GM18508 (cell line): ENCODE results near the gene CAND2.
"Not testable (repeated sequence)": the region's sequence is repeated elsewhere in the genome, so short reads cannot be mapped to it uniquely, and the experiment has no call there.

Source experiments
- ATAC-seq: cut with Tn5 transposase; IDR thresholded peaks from one replicate; pipeline ENCODE4 v1.9.1; 2021; ENCODE audit warnings: moderate number of reproducible peaks; ENCODE audit not compliant: insufficient read depth, unreplicated experiment

Gene CAND2

DNA sequence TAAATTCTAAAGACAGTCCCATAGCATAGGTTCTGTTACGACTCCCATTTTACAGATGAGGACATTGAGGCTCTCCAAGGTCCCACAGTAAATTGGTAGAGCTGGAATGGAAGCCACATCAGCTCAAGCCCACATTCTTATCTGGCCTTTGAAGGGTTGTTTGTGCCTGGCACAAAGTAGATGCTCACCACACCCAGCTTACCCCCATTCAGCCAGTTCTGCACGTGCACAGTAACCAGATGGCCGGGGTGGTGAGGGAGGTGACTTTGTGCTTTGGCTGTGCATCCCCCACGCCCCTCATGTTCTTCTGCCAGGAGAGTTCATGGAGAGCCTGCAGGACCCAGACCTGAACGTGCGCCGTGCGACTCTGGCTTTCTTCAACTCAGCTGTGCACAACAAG is 28.7 kb downstream of the CAND2 start:
- no peak for ATAC-seq

DNA sequence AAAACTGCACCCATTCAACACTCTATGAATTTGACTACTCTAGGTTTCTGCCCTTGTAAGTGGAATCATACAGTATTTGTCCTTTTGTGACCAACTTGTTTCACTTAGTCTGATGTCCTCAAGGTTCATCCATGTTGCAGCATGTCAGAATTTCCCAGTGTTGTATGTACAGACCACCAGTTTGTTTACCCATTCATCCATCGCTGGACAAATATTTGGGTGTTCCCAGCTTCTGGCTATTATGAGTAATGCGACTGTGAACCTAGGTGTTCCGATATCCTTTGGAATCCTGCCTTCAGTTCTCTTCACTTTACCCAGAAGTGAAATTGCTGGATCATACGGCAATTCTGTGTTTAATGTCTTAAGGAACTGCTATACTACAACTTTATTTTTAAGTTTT is 32.3 kb downstream of the CAND2 start:
- ATAC-seq = no peak

DNA sequence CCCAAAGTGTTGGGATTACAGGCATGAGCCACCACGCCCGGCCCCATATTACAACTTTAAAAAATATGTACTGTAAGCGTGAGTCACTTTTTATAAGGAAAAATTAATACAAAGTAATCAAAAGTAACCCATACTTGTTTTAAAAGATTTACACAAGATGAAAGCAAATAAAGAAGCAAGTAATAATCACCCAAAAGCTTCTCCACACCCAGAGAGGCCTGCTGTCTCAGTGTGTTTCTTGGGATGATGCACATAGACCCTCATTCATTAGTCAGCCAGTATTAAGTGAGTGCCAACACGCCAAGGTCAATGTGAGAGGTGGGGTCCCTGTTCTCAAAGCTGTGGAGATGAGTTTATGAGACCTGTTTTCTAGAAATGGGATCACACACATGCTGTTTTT is 32.9 kb downstream of the CAND2 start:
- ATAC-seq = no peak

DNA sequence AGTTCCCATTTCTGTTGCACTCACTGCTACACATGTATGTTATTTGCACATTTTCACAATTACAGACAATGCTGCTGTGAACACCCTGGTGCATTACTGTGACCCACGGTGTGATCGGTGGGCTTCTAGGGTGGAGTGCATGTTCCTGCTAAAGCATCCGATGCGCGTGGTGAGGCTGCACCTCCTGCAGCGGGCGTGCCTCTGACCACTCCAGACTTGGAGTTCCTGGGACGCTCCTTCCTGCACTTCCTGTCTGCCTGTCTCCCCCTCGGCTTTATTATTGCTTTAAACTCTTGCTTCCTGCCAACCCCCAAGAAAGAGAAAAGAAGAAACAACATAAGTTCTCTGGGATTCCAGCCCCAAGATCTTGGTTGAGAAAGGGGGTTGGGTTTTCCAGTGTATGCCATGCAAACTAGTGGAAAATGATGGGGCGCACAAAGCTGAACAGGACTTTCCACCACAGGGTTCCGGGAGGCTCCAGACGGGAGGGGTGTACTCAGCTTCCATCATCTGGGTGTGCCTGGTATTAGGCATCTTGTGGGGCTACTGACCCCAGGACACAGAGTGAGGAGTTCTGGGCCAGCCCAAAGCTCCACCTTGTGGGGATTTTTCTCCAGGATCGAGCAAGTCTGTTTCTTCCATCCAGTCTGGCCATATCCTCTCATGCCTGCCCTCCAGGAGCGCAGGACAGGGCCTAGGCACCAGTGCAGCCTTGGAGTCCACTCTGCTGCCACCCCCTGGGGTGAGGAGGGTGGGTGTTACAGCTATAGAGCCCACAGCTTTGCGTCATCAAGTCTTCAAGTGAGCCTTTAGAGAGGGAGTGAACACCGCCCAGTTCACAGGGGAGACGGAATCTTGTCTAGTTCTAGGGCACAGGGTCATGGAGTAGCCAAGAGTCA is 33.7 kb downstream of the CAND2 start:
- ATAC-seq = no peak

DNA sequence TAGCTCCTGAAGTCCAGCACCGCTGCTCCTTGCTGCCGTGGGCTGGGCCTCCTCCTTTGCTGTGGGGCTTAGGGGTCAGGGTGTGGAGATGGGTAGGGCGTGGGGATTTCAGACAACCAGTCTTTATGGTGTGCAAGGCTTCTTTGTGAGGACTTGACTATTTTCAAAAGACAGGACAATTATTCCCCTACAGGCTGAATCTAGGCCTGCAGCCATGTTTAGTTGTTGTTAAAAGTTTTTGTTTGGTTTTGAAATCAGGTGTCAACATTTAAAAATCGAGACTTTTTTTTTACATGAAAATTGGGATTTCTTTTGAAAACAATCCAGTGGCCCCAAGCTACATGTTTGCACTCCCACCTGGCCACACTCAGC is 34.3 kb downstream of the CAND2 start:
- ATAC-seq = no peak

DNA sequence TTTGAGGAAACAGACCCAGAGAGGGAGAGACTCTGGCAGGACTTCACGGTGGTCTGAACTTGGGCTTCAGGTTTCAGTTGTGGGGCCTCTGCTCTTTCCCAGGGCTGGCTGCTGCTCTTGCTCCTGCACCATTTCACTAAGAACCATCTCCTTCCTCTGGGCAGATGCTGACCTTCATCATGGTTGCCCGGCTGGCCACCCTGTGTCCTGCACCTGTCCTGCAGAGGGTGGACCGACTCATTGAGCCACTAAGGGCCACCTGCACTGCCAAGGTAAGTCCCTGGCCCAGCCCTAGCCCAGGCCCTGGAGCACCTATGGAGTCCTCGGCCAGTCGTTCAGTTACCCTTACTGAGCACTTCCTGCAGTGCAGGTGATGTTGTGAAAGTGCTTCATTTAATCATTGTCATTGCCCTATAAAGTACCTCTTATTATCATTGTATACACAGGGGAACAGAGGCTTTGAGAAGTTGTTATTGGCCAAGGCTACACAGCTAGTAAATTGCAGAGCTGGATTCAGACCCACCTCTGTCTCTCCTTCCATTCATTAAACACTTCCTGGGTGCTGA is 34.9 kb downstream of the CAND2 start:
- no peak for ATAC-seq

DNA sequence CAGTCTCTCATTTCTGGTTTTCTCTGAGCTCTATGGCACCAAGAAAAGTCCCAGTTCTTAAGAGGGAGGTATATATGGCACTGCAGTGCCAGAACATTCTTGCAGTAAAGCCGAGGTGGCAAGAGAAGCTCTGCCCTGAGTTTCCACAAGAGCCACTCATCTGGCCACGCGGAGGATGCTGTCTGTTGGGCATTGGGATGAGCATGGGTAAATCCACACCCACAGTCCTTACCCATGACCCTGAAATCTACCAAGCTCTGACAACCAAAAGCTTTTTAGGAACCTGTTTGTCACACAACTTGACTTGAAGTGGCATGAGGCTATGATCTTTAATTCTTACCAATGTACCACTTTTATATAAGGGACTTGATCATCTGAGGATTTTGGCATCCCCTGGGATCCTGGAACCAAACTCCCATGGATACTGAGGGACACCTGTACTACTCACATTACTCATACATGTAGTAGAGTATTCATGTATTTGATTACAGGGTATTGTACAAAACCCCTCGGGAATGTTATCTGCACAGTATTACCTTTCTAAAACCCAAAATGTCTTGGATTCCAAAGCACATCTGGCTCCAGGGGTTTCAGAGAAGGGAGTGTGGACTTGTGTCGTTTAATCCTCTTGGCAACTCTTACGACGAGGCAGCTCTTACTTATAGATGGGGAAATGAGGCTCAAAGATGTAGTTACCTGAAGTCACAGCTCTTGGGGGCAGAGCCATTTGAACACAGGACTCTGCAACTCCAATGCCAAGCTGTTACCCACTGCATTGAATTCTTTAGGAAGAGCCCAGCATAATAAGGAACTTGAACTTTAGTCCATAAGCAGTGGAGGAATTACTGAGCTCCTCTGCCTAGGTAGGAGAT is 36.1 kb downstream of the CAND2 start:
- ATAC-seq = no peak

DNA sequence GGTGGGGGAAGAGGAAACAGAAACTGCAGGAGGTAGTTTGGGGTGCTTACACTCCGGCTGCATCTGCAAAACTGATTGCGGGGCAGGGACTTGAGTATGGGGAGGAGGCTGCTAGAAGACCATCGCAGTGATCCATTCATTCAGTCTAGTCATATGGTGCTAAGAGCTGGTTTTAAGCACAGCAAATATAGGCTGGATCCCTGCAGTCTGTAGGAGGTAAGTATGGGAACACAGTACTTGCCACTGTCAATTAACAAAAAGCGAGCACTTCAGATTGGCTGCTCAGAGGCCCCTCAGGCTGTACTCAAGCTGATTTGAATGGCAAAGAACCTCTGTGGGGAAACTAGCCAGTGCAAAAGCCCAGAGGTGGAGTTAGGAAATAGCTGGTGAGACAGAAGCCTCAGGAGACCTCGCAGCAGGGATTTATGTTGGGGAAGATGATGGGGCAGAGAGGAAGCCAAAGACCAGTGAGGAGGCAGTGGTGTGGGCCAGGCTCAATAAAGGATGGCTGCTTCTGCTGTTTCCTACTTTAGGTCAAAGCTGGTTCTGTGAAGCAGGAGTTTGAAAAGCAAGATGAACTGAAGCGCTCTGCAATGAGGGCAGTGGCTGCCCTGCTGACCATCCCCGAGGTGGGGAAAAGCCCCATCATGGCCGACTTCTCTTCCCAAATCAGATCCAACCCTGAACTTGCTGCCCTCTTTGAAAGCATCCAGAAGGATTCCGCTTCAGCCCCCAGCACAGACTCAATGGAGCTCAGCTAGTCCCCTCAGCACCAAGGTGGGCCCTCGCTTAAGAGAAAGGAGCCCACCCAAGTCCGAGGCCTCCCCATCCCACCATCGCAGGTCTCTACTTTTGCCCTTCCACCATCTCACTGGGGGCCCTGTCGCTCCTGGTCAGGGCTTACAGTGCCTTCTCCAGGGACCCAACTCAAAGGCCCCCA is 37.0 kb downstream of the CAND2 start:
- ATAC-seq = no peak

DNA sequence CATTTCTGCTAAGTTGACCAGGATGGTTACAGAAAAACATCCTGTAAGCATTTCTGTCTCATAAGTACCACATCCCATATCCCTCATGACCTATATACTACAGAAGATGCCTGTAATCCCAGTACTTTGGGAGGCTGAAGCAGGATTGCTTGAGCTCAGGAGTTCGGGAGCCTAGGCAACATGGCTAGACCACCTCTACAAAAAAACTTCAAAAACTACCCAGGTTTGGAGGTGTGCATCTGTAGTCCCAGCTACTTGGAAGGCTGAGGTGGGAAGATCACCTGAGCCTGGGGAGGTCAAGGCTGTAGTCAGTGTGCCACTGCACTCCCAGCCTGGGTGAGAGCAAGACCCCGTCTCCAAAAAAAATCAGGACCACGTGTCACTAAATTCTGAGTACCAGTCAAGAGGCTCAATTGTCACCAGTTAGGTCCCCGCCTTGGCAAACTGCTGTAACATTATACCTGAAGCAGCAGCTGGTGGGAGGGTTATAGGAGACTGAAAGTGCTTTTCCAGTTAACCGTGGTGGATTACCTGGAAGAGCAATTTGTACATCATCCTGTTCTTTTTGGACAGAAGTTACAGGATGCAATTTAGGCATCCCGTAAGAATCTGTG is 38.7 kb downstream of the CAND2 start:
- ATAC-seq = no peak

DNA sequence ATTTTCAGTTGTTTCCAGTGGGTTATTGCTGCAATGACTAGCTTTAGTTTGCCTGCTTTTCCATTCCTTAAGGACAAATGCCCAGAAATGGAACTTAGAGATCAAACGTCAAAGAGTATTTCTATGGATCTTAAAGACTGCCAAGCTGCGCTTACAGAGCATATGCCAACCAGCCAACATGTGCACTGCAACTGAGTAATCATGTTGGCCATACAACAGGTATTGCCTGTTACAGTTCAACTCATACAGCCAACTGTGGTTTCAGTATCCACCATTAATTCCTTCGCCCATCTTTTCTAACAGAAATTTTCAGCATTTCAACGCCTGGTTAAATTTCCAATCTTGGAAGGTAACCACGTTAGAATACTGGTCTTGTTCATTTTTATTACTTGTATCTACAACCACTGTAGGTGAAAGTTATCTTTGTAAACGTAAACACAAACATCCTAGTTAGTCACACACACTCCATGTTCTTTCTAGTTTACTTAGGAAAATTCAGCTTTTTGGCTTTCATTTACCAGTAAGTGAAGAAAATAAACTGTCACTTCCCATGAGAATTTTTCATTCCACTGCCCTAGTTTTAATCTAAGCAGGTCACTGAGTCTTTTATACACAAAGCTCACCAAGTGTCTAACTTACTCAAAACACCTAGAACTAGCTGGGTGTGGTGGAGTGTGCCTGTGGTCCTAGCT is 41.0 kb downstream of the CAND2 start:
- no peak for ATAC-seq

DNA sequence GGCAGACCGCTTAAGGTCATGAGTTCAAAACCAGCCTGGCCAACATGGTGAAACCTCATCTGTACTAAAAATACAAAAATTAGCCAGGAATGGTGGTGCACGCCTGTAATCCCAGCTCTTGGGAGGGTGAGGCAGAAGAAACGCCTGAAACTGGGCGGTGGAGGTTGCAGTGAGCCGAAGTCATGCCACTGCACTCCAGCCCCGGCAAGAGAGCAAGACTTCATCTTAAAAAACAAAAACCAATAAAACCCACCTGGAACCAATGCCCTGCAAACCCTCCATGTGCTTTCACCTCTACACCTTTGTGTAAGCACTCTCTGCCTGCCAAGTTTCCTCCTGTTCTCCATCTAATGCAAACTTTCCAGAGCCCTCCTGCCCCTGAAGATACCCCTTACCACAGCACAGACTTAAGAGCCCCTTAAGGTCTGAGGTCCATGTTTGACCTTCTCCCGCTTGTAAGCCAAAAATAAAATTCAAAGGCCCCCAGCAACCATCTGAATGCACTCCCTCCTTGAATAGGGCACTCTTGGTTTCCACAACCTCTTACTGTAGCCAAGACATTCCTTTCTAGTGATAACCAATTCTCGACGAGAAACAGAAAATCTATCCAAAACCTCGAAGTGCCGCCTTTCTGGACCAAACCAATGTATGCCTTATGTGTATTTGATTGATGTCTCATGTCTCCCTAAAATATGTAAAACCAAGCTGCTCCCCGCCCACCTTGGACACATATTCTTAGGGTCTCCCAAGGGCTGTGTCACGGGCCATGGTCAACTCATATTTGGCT is 41.9 kb downstream of the CAND2 start:
- ATAC-seq = no peak

DNA sequence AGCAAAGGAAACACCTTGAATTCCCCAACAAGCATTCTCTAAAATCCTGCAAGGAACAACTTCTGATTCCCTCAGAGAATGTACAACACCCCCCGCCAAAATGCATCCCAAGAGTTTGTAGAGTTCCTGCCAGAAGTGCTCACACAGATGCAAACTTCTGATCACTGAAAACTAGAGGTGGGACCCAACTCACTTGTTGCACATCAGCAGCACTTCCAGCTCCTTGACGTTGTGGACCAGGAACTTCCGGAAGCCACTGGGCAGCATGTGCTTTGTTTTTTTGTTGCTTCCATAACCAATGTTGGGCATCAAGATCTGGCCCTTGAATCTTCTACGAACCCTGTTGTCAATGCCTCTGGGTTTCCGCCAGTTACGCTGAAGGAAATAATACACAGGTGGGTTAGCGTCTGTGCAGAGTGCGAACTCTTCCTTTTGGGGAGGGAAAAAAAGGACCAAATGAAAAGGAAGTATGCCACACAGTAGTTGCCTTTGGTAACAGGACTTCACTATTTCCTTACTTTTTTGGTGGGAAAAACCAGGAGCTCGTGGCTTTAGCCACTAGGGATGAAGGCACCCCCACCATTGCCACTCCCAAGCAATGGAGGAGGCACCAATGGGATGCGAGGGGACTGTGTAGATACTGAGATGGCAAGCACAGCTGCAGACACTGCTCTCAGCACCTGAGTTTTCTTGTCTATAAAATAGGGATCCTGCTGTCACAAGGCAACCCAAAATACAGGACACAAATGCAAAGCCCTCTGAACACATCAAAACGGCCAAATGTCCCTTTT is 42.9 kb downstream of the CAND2 start:
- ATAC-seq = no peak

DNA sequence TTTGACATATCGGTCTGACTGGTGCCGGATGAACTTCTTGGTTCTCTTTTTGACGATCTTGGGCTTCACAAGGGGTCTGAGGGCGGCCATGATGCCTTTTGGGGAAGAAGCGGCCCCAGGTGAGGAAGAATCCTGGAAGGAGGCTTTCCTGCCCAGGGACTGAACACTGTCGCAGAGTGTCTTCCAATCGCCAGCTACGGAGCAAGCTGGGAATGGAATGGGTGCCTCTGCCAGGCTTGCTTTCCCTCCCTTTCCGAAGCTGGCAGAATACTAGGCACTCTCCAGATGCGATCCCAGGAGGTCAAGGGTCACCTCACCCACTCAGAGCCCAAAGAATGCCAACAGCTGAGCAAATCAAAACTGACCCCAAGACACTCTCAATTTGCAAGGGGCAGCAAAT is 43.7 kb downstream of the CAND2 start:
- not testable (repeated sequence) for ATAC-seq

DNA sequence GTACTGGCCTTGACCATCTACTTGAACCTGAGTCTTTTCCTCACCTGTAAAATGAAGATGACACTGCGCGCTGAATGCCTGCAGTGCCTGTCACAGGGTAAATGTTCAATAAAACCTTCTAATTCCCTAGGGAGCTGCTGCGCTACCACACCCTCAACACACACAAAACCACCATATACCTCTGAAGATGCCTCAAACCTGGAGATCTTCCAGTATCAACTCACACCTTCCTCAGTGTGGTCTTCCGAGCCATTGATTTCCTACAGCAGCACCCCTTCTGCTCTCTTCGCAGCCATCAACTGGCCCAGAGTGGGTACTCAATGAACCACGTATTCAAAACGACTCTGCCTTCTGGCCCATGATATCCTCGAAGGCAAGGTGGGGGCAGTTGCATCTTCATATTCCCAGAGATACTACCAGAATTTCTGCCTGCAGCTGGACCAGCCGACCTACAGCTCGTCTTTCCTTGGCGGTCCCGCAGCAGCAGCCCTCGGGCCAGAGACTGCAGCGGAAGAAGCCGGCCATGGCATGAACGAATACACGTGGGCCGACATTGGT is 44.2 kb downstream of the CAND2 start:
- ATAC-seq = no peak

DNA sequence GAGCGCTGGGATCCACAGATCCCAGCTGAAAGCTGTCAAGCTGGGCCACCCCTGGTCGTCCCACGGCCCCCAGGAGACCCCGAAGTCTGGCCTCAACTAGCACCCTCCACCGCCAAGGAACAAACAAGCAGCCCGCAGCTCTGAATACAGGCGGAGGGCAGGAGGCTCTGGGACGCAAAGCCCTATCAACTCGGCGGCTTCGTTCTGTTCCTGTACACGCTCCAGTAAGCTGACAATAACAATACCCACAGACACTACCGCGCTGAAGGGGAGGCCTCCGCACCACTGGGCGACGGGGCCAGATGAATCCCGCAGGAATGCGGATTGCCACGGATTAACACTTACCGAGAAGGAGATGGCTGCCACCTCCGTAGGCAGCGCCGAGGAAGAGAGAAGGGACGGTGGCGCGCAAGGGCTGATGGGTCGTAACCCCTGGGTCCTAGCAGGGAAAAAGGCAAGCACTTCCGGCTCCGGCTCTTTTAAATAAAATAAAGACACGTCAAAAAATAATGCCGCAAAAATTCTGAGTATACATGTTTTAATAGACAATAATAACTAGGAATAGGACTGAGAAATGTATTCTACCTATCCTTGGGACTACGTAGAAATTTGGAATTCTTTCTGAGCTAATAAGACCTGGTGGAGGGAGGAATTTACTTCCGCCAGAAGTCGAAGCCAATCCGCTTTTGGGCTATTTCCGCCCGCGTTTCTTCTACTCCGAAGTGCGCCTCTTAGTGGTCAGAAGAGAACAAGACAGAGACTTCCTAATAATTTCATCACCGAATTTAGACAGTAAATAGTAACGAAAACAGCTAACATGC is 44.9 kb downstream of the CAND2 start, which contains the start of gene RPL32:
RPL32 (minus strand) TSS at position 417 of the 821 bp plus-strand sequence. CDS start 1,328 bp downstream, outside the sequence.
- ATAC-seq = no peak

DNA sequence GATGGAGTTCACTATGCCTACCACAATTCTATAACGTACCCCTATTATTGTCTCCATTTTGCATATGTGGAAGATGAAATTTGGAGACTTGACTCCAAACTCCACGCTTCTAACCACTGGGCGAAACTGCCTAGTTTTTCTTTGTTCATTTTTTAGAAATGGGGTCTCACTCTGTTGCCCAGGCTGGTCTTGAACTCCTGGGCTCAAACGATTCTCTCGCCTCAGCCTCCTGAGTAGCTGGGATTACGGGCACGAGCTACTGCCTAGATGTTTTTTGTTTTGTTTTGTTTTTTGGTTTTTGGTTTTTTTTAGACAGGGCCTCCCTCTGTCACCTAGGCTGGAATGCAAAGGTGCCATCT is 45.5 kb downstream of the CAND2 start:
- ATAC-seq = no peak
